Upper lobe of left lung (tissue), 4 donors: ENCODE measurements around the gene KSR2.

Experiments
- CTCF ChIP-seq, 6 experiments: fragments of 450-650 bp in 4 of 6; fragments of 200-600 bp in 2 of 6; sonication (generic) in 2 of 6; IDR thresholded peaks; one replicate each; pipeline ENCODE4 v1.5.1; 2016 to 2019; ENCODE audit warnings: antibody characterized with exemption in 6 of 6
- EP300 ChIP-seq, 4 donors: sonication (generic); formaldehyde crosslinking; IDR thresholded peaks; one replicate each; pipeline ENCODE4 v1.5.1; 2017; ENCODE audit warnings: antibody characterized with exemption in 4 of 4, control low read depth in 2 of 4
- POLR2A ChIP-seq, 4 donors: fragments of 450-650 bp; IDR thresholded peaks; one replicate each; pipeline ENCODE4 v1.5.1; 2016 to 2017; ENCODE audit warnings: antibody characterized with exemption in 4 of 4, mild to moderate bottlenecking in 2 of 4

- TF ChIP-seq POLR2A (IDR thresholded peaks at IDR 0.05) (no peak), CTCF (IDR thresholded peaks at IDR 0.05) (no peak), EP300 (IDR thresholded peaks at IDR 0.05) (no peak)
These were observed 149.6 kb downstream of the KSR2 start for GRCh38 chr12:117819160-117819559.
